HUDEP-2 (cell line): Measurements from ENCODE around the gene WHRN.

Experiments used
- DNase-seq, 76 experiments: peaks; one replicate each; lab custom pipeline; 2025; ENCODE audit not compliant: unreplicated experiment in 76 of 76; lab: John Stamatoyannopoulos, UW

The WHRN gene

DNA sequence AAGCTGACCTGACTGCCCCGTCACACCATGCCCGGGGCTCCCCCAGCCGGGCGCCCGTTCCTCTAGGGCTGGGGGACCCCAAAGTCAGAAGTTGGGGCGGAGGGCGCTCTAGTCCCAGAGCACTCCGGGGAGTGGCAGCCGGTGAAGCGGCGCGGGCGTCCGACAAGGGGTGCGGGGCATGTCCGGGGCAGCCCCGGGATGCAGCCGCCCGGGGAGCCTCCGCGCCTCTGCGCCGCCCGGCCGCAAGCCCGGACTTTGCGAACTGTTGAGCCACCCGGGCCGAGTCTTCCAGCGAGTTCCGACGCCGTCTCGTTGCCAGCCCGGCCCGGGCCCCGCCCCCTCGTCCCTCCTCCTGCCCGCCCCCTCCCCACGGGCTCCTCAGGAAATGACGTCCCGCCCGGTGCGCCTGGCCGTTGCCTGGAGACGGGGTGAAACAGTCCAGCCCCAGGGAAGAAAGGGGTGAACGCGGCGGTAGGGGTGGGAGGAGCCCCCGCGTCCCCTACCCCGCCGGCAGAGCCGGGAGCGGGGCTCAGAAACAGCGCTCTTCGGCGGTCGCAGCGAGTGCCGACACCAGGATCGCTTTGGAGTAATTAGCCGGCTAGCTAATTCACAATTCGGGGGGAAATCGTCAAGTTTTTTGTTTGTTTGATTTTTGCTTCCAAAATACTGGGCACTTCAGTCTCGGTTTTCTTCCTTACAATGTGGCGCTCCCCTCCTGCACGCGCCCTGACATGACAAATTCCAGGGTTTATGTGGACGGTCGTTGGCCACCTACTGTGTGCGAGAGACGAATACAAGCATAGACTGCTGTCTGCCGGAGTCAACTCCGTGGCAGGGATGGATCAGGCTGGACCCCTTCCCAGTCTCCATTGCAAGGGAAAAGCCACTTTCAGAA is at the start of gene WHRN:
Gene WHRN, minus strand, starts transcription at position 287 of the 895 bp plus-strand sequence. CDS start 672 bp downstream, outside the sequence.
- peak in 13 of 76 experiments; percentile 2 to 24 (median 11) for DNase-seq

GRCh38 chr9:114553202-114553601 is 47.9 kb upstream of the WHRN start:
- no peak for DNase-seq

GRCh38 chr9:114552706-114553105 is 47.4 kb upstream of the WHRN start:
- no peak for DNase-seq

DNA sequence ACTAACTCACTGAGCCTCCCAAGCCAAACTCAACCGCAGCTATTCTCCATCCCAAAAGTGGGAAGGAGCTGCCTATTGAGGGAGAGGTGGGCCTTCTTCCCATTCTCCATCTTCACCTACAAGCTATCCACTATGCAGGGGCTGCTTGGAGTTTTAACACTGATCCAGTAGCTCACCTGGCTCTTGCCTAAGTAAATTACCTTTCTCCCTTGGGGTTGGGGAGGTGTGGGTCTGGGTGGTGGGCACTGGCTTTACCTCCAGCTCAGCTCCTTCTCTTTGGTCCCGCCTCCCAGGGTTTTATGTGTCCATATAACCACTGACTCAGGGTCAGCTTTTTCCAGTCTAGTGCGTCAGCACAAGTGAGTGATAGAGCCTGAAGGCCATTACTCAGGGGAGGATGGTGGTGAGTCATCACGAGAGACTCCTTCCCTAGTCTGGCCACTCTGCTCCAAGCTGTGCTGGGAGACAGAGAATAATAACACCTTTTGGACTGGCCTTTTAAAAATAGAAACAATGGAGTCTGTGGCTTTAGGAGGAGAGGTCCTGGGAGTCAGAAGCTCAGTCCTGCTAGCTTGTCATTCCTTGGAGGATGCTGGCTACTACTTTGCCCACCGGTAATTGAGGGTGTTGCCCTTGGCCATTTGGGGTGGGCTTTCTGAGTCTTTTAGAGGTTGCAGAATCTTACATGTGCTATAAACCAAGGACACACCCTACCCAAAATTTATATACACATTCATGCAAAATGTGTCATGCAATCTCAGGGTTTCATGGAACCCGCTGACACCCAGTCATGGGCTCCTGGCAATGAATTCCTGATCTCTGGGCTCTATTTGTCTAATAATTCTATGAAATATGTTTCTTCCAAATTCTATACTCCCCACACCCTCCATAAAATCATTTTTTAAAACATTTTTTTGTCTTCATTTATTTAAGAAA is 46.7 kb upstream of the WHRN start:
- peak in 6 of 76 experiments; percentile 3 to 20 (median 6) for DNase-seq

GRCh38 chr9:114549697-114550330 is 44.5 kb upstream of the WHRN start:
- DNase-seq: no peak

GRCh38 chr9:114546851-114547250 is 41.6 kb upstream of the WHRN start:
- no peak for DNase-seq

GRCh38 chr9:114545055-114545454 is 39.8 kb upstream of the WHRN start:
- DNase-seq: no peak

GRCh38 chr9:114539701-114540380 is 34.6 kb upstream of the WHRN start:
- DNase-seq: no peak

DNA sequence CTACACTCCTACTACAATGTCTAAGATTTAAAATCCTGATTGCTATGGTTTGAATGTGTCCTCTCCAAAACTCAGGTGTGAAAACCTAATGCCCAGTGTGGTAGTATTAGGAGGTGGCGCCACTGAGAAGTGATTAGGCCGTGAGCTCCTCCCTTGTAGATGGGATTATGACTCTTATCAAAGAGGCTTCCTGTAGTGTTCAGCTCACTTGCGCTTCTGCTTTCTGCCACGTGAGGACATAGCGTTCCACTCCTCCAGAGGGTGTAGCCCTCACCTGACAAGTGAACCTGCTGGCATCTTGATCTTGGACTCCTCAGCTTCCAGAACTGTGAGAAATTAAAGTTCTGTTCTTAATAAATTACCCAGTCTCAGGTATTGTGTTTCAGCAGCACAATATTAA is 33.0 kb upstream of the WHRN start:
- peak in 17 of 76 experiments; percentile 1 to 41 (median 6) for DNase-seq

- no peak for DNase-seq
Measured at GRCh38 chr9:114532561-114533237, 27.4 kb upstream of the WHRN start.

- no peak for DNase-seq
Measured at GRCh38 chr9:114529285-114529684, 24.0 kb upstream of the WHRN start.

GRCh38 chr9:114526807-114527206 is 21.5 kb upstream of the WHRN start:
- DNase-seq: no peak

DNA sequence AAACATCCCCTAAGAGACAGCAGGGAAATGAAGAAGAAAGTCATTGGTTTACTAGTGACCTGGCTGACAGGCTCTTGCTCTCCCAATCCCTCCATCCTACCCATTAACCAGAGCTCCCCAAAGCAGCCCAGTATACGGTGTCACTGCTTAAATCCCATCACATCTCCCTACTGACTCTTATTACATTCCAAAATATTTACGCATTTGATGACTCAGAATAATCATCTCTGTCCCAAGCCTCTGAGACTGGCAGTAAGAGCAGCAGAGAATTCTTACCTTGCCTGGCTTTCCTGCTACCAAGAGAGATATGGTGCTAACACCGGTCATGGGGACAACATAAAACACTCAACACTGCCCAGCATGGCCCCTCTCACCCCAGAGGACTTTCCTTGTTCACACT is 20.2 kb upstream of the WHRN start:
- DNase-seq: no peak

- DNase-seq: no peak
Measured at GRCh38 chr9:114524247-114524681, 19.0 kb upstream of the WHRN start.

GRCh38 chr9:114522847-114523246 is 17.6 kb upstream of the WHRN start:
- no peak for DNase-seq

- DNase-seq: no peak
Measured at GRCh38 chr9:114522286-114522685, 17.0 kb upstream of the WHRN start.

GRCh38 chr9:114521846-114522245 is 16.6 kb upstream of the WHRN start:
- no peak for DNase-seq

- no peak for DNase-seq
Measured at GRCh38 chr9:114518599-114519022, 13.3 kb upstream of the WHRN start.

GRCh38 chr9:114518120-114518519 is 12.8 kb upstream of the WHRN start:
- no peak for DNase-seq

- DNase-seq: peak in 1 of 76 experiments; percentile 2
Measured at GRCh38 chr9:114516913-114517312, 11.6 kb upstream of the WHRN start.
